SU-DHL-6 (cell line): ENCODE results near the gene SNTG2.

Experiments
- CTCF ChIP-seq: fragments of 200-600 bp; sonication (generic); IDR thresholded peaks from one replicate; pipeline ENCODE4 v1.5.1; 2017; ENCODE audit warnings: antibody characterized with exemption, mild to moderate bottlenecking, low read length, moderate library complexity; ENCODE audit not compliant: insufficient read depth, poor library complexity, severe bottlenecking
- EZH2phosphoT487 ChIP-seq: fragments of 200-600 bp; sonication (generic), shearing (Covaris generic); conservative IDR thresholded peaks from 2 replicates; pipeline ENCODE4 v1.6.1; 2018; ENCODE audit warnings: mild to moderate bottlenecking, antibody characterized with exemption, low read length, moderate library complexity, mixed read lengths

GRCh38 chr2:1157107-1157506 lies 206.5 kb downstream of the SNTG2 start:
- no peak for TF ChIP-seq CTCF
- no peak for TF ChIP-seq EZH2phosphoT487
